Stimulated activated CD4-positive, alpha-beta T cell treated with anti-CD3 and anti-CD28 coated beads, TNF-alpha, amount 100 ng/mL, for 24 hours (primary cell): Measurements from ENCODE around the gene ZNF70.
"Not testable (repeated sequence)": the region's sequence is repeated elsewhere in the genome, so short reads cannot be mapped to it uniquely, and the experiment has no call there.

Experiments used
- DNase-seq, 3 experiments: peaks; one replicate each; pipeline ENCODE4 v3.0.0-alpha.2; 2020; ENCODE audit warnings: low read depth in 3 of 3

Gene ZNF70

DNA sequence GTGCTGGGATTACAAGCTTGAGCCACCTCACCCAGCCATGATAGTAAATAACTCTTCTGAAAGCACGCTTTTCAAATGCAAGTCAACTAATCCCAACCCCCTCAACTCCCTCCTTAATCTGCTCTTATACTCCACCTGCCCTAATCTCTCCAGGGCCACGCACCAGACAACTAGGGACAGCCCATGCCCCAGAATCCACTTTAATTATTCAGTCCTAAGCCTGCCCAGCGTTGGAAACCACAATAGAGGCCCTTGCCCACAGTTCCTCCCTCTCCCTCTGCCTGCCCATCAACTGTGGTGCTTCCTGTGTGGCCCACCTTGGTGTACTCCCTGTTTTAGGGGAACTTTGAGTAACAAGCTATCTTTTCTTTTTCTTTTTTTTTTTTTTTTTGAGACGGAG, 6.0 kb upstream of the ZNF70 start:
- DNase-seq, result no peak

DNA sequence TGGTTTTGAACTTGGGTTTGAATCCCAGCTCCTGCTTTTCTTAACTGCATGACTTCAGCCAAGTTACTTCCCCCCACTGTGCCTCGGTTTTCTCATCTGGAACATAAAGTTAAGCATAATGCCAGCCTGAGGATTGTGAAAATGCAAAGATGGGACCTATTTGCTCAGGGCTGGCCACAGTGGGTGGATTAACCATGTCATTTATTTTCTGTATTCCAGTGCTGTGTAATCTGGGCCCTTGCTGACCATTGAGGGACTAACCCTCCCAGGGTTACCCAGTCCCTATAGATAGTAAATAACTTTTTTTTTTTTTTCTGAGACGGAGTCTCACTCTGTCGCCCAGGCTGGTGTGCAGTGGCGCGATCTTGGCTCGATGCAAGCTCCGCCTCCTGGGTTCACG, 4.8 kb upstream of the ZNF70 start:
- DNase-seq, result no peak

DNA sequence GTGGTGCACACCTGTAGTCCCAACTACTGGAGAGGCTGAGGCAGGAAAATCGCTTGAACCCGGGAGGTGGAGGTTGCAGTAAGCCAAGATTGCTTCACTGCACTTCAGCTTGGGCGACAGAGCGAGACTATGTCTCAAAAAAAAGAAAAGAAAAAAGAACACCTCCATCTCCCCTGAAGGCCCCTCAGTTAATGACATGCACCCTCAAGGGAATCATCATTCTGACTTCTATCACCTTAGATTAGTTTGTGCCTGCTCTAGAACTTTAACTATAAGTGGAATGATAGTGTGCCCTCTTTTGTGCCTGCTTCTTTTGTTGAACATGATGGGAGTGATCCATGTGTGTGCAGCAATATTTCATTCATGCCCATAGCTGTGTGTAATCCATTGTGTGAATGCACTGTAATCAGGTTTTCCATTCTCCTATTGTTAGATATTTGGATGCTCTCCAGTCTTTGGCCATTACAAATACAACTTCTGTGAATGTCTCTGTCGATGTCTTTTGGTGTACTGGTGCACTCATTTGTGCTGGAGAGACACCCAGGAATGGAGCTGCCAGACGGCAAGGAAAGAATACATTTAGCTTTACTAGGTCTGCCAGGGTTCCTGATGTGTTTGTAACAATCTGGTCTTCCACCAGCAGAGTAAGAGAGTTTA, 4.2 kb upstream of the ZNF70 start:
- DNase-seq, result no peak

DNA sequence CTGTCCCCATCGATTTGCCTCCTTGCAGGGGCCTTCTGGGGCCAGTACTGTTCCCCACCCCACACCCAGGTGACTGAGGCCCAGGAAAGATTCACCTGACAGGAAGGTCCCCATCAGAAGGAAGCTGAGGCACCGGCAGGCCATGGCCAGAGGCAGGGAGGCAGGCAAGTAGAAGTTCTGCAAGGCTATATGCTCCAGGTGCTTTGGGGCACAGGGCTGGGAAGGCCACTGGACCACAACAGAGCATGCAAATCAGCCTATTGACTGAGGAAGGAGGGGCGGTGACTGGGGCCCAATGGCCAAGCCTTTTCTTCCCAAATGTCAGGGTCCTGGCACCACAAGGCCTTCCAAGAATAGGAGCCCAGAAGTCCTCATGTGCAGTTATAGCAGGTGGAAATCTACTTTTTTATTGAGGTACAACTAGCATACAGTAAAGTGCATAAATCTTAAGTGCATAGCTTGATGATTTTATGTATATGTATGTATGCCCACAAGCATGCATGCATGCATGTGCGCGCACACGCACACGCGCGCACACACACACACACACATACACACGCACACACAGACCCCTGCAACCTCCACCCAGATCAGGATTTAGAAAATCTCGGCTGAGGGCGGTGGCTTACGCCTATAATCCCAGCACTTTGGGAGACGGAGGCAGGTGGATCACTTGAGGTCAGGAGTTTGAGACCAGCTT, 3.5 kb upstream of the ZNF70 start, which contains the start of gene VPREB3:
TSS of gene VPREB3 (minus strand) at position 206 of the 700 bp plus-strand sequence. CDS start at position 144, 62 bp downstream.
- DNase-seq, result no peak

DNA sequence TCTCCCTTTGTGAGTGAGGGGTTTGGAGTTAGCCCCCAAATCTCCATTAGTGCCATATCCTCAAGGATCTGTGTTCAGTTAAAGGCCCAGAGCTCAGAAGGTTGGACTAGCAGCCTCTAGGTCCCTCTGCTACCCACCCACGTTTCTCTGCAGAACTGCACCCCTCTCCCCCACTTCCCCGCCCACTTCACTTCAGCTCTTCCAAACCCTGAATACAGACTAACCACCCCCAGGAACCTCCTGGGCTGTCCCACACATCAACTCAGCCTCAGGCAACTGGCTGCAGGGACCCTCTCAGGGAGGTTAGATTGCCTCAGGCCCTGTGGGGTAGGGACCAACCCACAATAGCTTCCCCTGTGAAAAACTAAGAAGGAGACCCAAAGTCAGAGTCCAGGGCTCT, 2.5 kb upstream of the ZNF70 start:
- DNase-seq, result no peak

DNA sequence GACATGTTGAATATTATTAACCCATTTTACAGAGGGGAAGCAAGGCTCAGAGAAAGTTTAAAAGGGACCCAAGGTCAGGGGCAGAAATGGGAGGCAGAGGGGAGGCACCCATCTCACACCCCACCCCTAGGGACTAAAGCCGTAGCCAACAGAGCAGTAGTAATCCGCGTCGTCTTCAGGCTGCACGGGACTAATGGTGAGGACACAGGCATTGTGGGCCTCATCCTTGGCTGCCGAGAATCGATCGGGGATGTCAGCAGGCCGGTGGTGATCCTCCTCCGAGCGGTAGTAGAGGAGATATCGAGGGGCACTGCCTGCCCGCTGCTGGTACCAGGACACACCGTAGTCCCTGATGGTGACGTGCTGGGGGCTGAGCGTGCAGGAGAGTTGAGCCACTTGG, 1.8 kb upstream of the ZNF70 start:
- no peak for DNase-seq

DNA sequence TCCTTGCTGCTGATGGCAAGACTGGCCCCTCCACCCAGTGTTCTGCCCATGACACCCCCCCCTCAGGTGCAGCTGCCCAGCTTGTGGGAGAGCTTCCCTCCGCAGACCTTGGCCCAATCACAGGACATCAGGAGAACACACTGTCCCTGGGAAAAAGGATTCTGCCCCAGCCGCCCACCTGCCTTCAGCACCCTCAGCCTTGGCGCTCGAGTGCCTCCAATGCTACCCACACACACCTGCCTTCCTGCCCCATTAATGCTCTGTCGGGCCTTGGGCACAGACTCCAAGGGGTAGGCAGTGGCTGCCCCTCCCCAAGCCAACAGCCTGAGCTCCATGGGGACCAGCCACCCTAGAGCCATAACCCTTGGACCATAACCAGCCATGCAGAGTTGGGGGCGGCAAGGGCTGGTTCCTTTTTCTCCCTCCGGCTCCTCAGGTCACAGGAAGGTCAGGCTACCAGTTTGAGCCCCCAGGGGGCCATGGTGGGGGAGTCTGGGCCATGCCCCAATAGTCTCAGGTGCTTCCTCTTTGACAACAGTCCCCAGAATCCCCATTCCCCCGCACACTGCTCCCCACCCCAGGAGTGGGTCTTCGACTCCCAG, 1.3 kb upstream of the ZNF70 start:
- DNase-seq, result no peak

DNA sequence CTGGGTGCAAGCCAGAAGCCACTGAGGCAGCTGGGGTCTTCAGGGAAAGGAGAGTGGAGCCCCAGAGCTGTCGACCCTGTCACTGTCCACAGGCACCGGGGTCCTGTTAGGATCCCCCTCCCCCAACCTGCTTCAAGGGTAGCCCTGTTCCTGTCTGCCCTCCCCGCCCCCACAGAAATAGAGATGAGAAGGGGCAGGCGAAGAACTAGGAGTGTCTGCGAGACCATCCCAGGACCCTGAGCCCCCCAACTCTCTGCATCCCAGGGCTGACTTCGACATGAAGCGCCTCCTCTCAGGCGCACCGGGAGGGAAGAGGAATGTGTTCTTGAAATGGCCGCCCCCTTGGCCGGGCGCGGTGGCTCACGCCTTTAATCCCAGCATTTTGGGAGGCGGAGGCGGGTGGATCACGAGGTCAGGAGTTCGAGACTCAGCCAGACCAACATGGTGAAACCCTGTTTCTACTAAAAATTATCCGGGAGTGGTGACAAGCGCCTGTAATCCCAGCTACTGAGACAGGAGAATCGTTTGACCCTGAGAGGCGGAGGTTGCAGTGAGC, 607 bp upstream of the ZNF70 start:
- no peak for DNase-seq

DNA sequence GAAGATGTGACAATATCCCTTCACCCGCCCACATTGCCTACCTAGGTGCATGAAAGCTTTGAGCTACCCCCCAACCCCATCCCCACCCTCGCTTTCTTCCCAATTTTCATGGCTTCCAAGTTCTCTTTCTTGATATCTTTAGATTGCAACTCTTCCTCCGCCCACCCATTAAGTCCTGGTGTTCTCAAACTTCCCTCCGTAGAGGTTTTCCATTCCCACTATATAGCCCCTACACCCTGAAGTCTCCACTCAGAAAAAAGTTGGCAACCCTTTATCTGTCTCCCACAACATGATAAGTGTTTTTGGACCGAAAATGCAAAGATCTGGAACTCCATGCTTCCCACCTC, 572 bp downstream of the ZNF70 start:
- DNase-seq, result no peak

DNA sequence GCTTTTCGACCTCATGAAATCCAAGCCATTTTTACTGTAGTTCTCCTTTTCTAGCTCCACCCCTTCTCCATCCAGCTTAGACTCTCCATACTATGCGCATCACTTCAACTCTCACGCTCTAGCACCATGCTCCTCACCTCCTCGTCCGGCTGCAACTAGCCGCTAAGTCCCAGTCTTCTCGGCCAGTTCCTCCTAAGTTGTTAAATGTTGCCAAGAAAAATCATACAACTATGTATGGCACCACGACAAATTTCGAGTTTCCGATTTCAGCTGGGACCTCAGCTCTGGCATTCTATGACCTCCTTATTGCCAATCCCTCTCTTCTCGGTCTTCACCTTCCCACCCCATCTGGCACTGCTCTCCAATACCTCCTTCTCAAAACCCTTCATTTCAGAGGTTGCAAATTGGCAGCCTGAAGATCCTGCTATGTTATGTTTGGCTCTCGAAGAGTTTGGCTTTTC, 1.0 kb downstream of the ZNF70 start:
- no peak for DNase-seq

DNA sequence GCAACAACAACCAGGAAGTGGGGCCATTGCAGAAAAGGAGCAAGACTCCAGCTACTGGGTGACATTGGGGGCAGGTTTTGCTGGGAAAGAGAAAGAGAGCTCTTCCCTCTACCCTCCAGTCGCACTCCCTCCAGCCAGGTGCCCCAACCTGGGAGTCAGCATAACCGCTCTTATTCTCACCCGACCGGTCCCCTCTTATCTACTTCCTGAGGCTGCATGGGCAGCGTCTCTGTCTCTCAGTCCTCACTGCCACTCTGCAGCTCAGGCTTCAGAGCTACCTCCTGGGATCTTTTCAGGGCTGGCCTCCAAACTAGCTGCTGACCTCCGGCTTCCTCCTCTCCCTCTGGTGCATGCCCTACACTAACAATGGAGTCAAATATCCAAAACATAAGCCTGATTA, 5.1 kb downstream of the ZNF70 start:
- DNase-seq, result no peak

DNA sequence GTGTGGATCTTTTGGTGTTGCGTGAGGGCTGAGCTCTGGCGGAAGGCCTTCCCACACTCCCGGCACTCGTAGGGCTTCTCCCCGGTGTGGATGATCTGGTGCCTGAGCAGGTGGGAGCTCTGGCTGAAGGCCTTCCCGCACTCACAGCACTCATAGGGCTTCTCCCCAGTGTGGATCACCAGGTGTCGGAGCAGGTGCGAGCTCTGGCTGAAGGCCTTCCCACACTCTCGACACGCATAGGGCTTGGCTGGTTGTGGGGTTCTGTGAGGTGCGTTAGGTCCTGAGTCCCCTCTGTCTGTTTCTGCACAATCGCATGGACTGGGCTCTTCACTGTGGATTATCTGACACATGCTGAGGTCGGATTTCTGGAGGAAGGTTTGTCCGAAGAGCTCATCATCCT, 6.4 kb downstream of the ZNF70 start:
- no peak for DNase-seq

DNA sequence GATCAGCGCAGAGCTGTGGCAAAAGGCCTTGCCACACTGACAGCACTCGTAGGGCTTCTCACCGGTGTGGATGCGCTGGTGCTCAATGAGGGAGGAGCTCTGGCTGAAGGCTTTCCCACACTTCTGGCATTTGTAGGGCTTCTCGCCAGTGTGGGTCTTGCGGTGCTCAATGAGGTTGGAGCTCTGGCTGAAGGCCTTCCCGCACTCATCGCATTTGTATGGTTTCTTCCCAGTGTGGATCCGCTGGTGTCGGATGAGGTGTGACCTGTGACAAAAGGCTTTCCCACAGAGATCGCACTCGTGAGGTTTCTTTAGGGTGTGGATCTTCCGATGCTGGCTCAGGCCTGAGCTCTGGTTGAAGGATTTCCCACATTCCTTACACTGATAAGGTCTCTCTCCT, 6.9 kb downstream of the ZNF70 start:
- no peak for DNase-seq

DNA sequence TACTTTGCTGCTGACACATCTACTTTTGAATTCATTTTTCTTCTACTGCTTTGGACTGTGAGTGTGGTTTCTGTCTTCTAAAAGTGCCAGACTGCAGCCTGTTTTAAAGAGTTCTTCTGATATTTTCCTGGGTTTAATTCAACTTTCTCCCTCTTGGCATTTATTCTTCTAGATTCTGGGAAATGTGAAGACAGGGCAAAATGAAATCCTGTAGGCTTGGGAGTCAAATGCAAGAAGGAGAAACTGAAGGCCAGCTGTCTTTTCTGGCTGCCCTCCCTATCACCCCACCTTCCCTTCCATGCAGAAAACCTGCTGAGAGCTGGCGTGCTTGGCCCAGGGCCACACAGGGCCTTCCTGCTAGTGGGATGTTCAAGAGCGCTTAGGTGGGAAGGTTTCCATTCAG, 7.6 kb downstream of the ZNF70 start:
- DNase-seq, result no peak

DNA sequence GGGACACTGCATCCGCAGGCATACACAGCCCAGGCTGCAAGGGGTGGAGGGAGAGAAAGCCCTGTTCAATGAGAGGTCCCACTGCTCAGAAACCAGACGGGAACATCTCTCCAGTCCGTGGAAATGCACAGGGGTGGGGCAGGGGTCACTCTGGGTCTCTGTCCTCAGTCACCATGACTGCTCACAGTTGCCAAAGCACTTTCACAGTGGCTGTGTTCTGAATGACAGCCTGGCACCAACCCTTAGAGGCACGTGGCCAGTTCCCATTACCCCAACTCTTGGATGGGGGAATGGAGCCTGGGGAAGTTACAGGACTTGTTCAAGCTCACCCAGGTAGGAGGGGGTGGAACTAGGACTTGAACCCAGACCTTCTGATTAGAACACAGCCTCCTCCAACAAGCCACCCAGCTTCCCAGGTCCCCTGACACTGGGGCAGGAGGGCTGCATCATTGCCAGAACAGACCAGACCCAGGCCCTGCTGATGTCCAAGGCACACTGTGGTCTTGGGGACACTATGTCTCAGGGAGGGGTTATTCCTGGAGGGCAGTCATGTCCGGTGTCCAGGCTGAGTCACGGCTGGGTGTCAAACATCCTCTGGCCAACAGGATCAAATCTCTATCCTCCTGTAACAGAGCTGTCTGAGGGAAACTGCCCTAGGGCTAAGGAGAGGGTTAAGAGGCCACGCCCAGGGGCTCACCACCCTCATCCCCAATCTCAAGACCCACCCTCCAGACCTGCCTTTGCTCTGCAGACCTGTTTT, 8.2 kb downstream of the ZNF70 start:
- DNase-seq, result no peak

DNA sequence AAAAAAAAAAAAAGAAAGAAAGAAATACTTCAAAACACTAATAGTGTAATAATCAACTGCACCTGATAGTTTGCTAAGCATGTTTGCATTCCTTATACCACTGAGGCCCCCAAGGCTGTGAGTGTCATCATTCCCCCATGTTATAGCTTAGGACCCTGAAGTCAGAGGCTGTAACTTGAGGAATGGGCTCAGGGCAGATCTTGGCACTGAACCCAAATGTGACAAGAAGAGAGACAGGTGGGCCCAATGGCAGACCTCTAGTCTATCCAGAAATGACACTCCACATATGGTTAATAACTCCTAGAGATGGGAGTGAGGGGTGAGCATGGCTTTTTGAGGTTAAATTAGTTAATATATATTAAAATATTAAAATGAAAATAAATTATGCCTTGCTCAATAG, 13.2 kb downstream of the ZNF70 start:
- no peak for DNase-seq

DNA sequence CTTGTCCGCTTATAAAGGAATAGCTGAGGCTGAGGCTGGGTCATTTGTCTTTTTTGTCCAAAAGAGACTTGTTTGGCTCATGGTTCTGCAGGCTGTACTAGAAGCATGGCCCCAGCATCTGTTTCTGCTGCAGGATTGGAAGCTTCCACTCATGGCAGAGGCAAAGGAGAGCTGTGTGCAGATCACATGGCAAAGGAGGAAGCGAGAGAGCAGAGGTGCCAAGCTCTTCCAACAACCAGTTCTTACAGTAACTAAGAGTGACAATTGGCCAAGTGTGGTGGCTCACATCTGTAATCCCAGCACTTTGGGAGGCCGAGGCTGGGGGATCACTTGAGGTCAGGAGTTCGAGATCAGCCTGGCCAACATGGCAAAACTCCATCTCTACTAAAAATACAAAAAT, 22.8 kb downstream of the ZNF70 start:
- not testable (repeated sequence) for DNase-seq

DNA sequence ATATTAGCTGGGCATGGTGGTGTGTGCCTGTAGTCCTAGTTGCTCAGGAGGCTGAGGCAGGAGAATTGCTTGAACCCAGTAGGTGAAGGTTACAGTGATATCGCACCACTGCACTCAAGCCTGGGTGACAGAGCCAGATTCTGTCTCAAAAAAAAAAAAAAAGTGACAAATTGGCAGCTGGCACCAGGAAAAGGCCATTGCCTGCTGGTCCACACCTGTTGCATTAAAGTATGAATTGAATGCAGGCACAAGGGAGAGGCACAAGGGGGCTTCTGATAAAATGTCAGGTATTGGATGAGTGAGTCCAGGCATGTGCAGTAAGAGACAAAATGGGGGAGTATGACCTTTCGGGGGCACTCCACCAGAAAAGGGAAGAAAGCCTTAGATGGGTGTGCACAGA, 28.2 kb downstream of the ZNF70 start:
- DNase-seq, result no peak

DNA sequence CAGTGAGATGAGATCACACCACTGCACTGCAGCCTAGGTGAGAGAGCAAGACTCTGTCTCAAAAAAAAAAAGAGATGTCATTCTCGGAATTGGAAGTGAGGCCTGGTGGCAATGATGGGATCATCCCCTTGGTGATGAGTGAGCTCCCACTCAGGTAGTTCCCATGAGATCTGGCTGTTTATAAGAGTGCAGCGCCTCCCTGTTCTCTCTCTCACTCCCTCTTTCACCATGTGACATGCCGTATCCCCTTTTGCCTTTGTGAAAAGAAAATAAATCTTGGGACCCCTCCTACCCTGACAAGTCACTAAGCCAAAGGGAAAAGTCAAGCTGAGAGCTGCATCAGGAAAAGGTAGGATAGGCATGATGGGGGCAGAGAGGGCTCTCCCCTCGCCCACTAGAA, 28.8 kb downstream of the ZNF70 start:
- no peak for DNase-seq

DNA sequence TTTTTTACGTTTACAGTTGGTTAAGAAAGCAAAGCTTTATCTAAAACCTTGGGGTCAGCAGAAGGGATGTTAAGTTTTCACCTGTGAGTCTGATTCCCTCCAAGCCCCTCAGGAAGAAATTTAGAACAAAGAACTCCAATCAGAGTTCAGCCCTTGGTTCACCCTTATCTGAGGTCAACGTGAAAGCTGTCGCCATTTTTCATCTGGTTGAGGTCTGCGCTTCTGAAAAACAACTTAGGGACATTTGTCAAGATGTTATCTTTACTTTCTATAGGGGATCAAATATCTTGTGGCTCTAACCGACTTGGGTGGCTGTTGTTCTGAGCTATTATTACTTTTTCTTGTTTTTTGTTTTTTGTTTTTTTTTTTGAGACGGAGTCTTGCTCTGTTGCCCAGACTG, 30.1 kb downstream of the ZNF70 start:
- DNase-seq, result no peak

DNA sequence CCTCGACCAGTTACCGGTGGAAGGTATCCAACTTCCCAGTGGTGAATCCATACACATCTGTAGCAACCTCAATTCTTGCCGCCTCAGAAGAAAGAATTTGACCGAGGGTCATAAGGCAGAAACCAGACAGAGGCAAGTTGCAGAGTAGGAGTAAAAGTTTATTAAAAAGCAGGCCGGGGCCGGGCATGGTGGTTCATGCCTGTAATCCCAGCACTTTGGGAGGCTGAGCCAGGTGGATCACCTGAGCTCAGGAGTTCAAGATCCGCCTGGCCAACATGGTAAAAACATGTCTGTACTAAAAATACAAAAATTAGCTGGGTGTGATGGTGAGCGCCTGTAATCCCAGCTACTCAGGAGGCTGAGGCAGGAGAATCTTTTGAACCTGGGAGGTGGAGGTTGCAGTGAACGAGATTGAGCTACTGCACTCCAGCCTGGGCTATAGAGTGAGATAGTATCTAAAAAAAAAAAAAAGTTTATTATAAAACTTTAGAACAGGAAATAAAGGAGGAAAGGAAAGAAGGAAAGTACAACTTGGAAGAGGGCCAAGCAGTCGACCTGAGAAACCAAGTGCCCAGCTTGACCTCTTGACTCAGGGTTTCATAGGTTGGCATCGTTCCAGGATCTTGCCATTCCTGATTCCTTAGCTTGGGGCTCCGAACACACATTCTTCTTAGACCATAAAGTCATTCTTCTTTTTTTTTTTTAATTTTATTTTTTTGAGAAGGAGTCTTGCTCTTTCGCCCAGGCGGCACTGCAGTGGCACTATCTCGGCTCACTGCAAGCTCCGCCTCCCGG, 32.3 kb downstream of the ZNF70 start:
- DNase-seq, result no peak
